HG03558 (cell line): ENCODE results near the gene CFAP77.

Experiments used
- ATAC-seq: cut with Tn5 transposase; IDR thresholded peaks from one replicate; pipeline ENCODE4 v1.9.1; 2021; ENCODE audit warnings: moderate number of reproducible peaks; ENCODE audit not compliant: unreplicated experiment; ENCODE audit errors: extremely low read depth

CFAP77 gene

DNA sequence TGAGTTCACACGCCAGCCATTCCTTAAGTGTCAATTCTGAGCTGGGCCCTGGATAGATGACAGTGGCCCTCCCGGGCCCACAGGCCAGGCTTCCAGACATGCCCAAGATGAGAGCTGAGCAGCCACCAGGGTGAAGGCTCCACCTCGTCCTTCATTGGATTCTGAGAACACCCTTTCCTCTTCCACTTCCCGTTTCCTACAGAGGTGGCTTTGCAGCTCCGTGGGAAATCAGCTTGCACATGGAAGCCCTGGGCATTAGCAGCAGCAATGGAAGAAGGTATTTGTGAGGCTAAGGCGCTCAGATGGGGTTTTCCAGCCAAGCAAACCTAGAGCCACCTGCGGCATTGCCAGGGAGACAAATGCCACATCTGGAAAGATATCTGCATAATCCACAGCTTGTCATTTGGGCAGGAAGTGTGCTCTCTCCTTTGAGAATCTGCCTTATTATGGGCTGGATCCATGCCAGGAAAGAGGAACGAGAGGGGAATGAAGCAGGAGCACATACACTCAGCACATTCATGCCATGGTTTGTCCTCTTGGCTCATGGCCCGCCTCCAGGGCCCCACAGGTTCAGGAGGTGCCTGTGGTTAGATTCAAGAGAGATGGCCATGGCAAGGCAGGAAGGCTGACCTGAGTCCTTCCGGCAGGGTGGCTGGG is 34.1 kb downstream of the CFAP77 start:
- ATAC-seq = no peak

DNA sequence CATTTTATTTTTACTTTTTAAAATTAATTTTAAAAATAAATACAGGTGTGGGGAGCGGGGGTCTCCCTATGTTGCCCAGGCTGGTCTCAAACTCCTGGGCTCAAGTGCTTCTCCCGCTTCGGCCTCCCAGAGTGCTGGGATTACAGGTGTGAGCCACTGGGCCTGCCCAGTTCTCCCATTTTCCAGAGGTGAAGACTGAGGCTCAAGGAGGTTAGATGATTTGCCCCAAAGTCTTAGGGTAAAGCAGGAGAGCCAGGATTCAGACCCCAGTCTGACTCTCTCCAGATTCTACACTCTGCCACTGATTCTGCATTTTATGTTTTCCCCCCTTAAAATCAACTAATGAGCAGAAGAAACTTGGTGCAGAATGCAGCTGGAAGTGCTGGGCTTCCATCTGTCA is 36.9 kb downstream of the CFAP77 start:
- ATAC-seq = no peak

DNA sequence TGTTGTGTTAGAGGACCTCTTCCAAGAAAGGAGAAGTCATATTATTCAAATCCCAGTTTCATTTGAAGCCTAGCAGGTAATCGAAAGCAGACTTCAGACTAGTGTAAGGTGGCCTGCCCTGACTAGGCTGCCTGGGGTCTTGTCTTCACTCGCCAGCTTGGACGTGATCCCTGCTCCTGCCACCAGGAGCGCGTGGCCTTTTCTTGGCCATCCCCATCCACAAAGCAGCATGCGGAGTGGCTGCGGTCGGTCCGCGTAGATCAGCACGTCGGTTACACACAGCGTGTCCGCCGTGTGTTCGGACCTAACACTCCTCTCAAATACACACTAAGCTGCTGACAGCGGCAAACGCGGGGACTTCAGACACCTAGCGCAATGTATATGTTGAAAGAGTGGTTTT is 37.3 kb downstream of the CFAP77 start:
- ATAC-seq = no peak

DNA sequence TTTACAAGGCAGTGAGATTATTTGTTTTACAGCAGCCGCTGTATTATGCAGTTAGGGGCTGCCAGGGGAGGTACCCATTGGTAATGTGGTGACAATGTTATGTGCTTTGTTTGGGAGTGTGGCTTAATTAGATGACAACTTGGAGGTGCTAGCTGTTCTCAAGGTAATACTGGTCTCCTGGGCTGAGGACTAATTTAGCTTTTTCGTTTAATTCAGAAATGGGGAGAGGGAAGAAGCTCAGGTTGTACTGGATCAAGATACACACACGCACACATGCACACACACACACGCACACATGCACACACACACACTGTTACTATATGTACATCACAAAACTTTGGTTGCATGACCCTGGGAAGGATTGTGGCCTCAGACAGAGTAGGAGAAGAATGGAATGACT is 37.9 kb downstream of the CFAP77 start:
- no peak for ATAC-seq

DNA sequence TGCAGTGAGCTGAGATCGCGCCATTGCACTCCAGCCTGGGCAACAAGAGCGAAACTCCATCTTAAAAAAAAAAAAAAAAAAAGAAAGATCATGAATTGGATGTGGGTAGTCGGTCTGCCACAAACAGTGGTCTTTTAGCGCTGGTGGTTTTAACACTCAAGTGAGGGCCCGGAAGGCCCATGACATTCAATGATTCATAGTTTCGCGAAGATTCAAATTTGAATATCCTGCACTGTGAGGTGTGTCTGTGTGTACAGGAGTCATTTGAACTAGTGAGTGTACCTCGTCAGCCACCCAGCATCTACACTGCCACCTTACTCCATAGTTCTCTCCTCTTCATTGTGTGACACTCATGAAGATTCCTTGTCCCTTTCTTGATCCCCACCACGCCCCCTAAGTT is 41.3 kb downstream of the CFAP77 start:
- ATAC-seq = no peak

DNA sequence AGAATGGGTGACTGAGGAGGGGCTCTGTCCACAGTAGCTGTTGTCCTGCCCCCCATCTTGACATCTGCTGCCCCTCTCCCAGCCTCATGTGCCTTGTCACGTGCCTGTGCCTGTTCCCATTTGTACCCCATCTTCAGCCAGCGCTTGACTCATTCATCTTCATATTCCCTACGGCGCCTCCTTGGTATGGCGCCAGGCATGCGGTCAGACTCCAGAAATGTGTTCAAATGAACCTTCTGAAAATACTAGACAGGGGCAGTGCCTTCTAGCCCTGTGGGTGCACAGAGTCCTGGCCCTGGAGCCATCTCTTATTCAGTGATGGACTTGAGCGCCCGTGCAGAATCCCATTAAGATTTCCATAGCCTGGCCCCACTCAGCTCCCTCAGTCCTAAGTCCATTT is 46.2 kb downstream of the CFAP77 start:
- ATAC-seq = no peak

DNA sequence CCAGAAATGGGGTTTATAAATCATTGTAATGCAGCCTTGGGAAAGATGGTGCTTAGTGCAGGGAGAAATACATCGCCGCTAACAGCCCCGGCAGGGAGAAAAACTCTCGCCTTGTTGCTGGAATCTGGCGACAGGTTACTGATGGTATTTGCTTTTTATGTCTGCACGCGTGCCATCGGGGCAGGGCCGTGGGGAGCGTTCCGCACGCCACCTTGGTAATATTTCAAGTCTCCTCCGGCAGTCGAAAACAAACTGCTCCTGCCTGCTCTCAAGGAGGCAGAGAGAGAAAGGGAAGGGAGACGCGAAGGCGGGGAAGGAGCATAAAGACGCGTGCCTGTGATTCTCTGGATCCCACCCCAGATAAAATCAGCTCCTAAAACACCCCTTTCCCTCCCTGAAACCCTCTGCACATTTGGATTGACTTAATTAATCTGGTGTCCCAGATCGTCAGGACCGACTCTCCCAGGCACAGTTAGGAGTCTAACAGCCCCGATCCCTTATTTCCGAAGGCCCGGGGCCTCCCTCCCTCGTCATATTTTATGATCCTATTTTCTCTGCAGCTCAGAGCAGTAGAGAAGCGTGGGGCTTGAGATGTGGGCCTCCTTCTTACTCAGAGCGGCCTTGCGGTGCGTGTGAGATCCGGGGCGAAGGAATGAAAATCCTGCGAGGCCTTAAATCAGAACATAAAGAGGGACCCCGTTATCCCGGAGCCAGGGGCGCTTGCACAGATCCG is 47.7 kb downstream of the CFAP77 start:
- ATAC-seq = no peak

DNA sequence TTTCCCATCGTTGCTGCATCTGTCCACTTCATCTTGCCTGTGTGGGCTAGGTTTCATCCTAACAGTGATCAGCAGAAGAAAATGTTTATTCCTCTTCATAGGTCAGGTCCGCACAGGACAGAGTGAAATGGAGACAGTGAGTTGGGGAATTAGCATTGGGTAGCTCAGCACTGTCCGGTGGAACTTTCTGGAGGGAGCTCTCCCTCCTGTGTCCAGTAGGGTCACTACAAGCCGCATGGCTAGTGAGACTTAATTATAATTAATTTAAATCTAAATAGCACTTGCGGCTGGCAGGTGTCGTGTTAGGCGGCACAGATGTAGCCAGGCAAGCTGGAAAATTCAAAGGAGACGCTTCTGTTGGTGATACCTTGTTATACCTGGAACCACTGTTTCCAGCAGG is 48.4 kb downstream of the CFAP77 start:
- no peak for ATAC-seq

DNA sequence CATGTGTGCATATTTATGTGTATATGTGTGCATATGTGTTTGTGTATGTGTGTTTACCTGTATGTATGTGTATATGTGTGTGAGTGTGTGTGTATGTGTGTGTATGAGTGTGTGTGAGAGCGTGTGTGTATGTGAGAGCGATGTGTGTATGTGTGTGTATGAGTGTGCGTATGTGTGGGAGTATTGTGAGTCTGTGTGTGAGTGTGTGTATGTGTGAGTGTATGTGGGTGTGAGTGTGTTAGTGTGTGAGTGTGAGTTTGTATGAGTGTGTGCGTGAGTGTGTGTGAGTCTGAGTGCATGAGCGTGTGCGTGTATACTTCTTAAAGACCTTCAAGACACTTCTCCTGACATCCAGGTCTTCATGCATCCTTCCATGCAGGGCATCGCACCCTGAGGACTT is 49.6 kb downstream of the CFAP77 start:
- ATAC-seq = no peak

DNA sequence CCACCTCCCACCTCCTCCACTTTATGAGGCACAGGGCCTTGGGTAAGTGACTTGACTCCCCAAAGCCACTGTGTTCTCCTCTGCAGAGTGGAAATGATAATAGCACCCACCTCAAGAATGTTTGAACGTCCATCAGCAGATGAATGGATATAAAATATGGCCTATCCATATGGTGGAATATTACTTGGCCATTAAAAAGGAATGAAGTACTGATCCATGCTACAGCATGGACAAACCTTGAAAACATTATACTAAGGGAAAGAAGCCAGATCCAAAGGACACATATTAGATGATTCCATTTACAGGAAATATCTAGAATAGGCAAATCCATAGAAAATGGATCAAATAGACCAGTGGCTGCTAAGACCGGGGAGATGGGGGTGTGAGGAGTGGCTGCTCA is 50.2 kb downstream of the CFAP77 start:
- ATAC-seq = no peak

DNA sequence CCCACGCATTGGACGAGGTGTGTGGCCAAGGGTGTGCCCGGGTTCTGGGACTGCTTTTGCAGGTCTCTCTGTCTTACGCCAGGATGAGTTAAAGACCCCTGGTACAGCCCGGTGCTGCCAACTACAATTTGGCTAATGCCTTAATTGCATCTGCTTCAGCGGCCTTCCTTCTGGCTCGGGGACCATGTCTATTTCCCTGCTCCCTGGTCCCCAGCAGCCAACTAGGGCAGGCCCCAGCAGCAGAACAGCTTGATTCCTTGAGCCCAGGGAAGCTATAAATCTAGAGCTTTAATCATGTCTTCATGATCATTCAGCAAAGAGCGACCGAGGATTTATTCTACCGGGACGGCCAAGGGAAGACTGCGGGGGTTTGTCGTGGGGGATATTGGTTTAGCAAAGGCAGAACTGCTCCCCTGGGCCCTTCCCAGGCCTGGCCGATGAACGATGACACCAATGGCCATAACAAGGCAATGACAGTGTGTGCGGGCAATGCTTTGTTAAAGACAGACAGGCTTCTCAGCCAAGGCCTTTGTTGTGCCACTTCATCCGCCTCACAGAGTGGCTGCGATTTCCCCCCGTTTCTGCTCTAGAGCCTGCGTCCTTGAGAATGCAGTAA is 51.4 kb downstream of the CFAP77 start:
- no peak for ATAC-seq

DNA sequence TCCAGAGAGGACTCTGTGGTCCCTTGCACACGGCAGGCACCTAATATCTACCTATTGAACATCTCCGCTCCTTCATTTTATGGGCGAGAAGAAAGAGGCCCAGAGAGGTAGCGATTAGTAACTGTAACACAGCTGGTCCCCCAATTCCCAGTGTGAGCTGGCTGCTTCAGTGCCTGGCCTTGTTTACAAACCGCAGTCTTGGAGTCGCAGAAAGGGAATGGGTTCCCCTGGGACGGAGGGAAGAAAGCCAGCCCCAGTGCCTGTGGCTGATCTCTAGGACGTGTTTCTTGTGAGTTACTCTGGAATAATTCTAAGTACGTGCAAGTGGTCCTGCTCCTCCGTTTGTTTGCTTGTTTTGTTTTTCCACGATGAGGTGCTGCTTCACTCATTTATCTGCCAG is 52.0 kb downstream of the CFAP77 start:
- no peak for ATAC-seq

DNA sequence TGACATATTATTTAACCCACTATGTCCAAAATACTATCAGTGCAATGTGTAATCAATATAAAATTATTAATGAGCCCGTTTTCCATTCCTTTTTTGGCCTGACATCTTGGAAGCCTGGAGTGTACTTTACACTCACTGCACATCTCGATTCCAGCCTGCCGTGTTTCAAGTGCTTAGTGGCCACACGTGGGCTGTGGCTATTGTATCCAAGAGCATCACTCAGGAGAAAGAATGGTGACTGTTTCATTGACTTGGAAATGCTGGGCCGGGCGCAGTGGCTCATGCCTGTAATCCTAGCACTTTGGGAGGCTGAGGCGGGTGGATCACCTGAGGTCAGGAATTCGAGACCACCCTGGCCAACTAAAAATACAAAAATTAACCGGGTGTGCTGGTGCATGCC is 54.5 kb downstream of the CFAP77 start:
- ATAC-seq = no peak

DNA sequence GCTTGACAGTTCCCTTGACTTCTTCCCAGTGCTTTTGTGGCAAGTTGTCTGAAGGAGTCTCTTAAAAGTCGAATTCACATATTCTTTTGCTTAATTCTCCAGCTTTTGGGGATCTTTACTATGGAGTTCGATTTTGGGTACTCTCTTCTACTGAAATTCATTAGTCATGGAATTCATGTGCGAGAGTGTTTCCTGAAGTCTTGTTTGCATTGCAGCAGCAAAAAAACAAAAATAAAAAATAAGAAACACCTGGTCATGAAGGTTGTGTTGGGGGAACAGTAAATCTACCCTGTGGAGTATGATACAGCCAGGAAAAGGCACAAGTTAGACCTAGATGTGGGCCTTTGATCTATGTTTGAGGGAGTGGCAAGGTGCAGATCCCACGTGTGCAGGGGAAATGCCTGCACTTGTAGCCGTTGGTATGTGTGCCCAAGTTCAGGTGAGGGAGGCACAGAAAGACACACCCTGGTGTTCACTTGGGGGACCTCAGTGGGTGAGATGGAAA is 55.2 kb downstream of the CFAP77 start:
- ATAC-seq = no peak

DNA sequence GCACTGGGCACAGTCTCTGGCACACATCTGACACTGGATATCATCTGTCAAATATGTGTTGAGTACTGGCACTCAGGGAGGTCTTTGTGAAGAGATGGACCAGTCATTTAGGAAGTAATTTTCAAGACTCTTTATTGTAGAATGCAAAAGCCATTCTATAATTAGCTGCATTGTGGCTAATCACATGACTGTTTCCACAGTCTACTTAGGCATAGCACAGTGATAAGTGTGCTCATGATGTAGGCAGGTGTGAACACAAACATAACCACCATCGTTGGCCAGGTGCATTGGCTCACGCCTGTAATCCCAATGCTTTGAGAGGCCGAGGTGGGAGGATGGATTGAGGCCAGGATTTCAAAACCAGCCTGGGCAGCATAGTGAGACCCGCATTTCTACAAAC is 62.2 kb downstream of the CFAP77 start:
- ATAC-seq = no peak

DNA sequence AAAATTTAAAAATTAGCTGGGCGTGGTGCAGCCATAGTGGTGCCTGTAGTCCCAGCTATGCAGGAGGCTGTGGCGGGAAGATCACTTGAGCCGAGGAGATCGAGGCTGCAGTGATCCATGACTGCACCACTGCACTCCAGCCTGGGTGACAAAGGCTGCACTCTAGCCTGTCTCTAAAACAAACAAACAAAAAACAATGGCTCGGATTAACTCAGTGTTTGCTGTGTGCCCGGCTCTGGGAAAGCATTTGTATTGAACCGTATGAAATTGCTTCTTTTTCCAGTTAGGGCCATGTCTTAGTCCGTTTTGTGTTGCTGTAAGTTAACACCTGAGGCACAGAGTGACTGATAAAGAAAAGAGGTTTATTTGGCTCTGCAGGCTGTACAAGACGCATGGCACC is 62.6 kb downstream of the CFAP77 start:
- no peak for ATAC-seq

DNA sequence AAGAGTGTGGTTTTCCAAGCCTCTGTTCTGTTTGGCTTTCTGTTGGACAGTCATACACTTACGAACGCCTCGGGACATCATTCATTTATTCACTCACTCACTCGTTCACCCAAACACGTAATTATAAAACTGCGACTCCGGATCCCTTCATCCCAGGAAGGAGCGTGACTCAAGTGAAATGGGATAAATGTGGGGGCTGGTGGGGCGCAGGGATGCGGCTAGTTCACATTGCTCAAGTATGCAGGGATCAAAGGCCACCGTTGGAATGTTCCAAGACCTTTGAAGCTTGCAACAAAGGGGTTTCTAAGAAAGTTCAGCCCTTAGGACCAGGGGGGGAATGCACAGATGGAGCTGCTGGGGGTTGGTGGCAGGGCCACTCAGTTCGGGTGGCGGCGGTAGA is 64.2 kb downstream of the CFAP77 start:
- ATAC-seq = no peak

DNA sequence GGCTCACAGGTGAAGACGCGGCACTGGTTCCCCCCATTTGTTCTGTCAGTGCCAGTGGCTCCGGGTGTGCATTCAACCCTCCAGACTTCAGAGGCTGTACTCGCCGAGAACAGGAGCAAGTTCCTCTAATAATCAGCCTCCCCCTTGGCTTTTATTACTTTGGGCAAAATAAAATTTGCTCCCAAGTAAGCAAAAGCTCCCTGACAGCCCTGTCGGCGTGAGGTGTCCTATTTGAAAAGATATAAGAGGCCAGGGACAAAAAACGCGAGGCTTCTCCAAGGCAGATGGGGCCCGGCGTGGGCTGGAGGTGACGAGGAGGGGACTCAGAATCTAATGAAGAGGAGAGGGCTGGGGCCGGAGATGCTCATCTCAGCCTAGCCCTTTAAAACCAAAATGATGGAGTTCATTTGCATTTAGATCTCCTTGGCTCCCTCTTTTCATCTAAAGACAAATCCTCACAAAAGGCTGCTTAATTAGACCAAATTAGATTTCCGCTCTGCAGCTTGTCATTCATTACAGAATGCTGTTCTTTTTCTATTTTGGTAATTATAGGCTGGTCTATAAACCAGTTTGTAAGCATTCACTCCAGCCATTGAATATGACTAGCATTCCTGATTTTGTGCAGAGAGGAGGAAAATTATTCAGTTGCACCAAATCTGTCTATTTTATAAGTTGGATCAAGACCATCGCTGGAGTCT is 68.5 kb downstream of the CFAP77 start:
- no peak for ATAC-seq

DNA sequence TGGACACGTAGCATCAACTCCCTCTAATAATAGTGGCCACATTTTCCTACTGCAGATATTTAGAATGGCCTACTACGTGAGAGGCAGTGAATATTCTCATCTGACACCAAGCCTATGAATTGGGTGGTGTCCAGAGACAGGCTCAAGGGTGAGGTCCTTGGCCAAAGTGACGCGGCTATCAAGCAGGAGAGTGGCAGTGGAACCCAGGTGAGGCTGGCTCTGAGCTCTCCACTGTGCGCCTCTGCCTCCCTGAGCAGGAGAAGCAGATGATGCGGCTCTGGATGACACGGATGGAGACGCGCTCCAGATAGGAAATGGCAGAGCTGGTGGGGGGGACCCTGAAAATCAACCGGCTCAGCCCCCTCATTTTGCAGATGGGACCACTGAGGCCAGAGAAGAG is 69.7 kb downstream of the CFAP77 start:
- no peak for ATAC-seq

DNA sequence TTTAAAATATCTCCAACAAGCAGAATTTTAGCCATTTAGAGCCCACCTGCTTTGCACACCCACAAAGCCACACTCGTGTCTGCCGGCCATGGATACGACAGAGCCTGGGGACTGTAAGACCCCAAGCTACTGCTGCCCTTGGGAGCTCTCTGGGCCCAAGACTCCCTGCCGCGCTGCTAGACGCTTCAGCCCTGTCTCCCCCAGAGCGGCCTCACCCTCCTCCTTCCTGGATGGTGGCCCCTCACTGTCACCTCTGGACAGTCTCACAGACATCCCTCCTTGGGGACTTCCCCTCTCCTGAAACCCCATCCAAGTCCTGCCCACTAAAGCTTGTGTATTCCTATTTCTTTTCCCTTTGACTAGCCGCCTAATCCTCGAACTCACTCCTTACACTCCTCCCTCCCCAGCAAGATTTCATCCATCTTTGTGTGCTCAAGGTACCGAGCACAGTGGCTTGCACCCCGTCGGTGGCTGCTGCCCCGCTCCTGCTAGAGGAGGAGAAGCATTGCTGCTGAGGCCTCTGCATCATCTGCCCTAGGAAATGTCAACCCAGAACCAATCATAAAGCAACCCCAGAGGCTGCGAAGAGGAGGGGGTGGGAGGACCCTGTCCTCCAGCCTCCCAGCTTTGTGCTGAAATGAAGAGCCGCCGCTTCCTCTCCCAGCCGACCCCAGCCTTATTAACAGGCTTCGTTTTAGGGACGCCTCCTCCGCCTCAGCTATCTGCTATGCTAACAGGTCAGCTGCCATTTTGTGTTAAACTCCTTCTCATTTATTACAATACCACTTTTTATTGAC is 71.2 kb downstream of the CFAP77 start:
- ATAC-seq = no peak
